ENCODE measurements around the gene TPSB2.

Gene TPSB2

DNA sequence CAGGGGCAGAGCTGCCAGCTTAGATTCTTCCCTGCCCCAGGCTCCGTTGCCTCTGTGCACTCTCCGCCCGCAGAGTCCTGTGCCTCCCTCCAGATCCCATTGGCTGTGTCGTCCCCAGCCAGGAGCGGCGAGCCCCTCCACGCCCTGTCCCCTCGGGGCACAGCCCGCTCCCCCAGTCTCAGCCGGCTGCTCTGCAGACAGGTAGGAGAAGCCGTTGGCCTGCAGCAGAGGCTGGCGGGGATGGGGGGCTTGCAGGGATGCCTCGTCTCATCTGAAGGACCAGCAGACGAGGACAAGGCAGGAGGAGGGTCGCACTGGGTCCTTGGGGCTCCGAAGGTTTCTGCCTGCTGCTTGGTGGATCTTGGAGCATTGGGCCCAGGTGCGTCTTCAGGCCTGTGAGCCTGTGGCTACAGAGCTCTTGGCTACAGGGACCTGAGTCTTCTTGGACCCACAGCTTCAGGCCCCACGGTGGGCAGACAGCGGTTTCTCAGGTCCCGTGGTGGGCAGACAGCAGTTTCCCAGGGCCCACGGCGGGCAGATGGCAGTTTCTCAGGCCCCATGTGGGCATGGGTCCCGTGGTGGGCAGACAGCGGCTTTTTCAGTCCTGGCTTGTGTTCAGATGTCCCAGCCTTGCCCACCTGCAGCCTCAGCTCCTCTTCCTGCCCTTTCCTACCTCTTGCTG is 10.9 kb downstream of the TPSB2 start:
- DNase-seq (ENCODE audit: low read depth): no peak

DNA sequence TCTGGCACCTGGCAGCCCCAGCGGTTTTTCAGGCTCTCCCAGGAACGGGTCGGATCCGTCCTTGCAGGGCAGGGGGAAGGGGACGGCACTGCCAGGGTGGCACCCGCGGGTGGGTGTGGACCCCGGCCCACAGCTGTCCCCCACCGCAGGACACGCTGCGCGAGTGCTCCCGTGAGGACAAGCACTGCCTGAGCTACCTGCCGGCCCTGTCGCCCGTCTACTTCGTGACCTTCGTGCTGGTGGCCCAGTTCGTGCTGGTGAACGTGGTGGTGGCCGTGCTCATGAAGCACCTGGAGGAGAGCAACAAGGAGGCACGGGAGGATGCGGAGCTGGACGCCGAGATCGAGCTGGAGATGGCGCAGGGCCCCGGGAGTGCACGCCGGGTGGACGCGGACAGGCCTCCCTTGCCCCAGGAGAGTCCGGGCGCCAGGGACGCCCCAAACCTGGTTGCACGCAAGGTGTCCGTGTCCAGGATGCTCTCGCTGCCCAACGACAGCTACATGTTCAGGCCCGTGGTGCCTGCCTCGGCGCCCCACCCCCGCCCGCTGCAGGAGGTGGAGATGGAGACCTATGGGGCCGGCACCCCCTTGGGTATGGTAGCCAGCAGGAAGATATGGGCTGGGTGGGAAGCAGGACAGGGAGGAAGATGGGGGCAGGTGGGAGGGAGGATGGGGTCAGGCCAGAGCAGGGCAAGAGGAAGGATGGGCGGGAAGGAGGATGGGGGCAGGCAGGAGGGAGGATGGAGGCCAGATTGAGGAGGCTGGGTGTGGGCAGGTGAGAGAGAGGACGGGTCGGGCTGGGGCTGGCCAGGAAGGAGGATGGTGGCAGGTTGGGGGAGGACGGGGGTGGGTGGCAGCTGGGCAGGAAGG is 11.7 kb downstream of the TPSB2 start:
- DNase-seq (ENCODE audit: low read depth): no peak

DNA sequence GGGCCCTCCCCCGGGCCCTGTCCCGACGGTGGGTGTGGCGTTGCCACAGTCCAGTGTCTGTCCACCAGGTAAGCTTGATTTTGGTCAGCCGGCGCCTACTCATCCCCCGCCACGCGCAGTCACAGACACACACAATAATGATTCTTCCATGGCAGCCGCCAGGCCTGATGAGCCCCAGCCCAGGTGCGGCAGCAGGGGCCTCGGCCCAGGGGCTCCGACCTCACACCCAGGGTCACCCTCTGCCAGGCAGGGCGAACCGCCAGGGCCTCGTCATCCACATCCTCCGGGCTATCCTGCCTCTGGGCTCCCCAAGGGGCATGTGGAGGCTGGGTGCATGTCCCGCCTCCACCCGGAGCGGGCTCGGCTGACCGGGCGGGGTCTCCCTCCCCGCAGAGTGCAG is 12.5 kb downstream of the TPSB2 start:
- DNase-seq (ENCODE audit: low read depth): no peak

DNA sequence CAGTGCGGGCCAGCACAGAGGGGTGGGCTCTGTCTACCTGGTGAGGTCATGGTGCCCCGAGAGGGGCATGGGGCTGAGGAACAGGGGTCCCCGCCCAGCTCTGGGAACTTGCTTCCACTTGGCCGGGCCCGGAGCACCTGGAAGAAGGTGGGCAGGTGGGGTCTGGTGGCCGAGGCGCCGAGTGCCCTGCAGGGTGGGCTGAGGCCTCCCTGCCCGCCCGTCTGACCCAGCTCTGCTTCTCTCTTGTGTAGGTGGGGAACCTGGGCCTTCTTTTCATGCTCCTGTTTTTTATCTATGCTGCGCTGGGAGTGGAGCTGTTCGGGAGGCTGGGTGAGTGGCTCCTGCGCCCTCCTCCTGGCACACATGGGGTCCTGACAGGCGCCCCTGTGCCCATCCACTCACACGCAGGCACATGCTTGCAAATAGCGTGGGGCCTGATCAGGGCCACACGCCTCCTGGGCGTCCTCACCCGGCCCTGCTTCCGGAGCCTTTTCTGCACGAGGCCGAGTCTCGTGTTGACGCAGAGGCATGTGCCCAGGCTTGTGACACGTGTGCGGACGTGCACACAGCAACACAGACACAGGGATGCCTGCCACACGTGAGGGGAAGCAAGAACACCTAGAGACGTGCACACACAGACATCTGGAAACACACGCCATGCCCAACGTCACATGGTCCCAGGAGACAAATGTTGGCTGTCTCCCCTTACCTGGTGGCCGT is 13.1 kb downstream of the TPSB2 start:
- DNase-seq (ENCODE audit: low read depth): no peak

DNA sequence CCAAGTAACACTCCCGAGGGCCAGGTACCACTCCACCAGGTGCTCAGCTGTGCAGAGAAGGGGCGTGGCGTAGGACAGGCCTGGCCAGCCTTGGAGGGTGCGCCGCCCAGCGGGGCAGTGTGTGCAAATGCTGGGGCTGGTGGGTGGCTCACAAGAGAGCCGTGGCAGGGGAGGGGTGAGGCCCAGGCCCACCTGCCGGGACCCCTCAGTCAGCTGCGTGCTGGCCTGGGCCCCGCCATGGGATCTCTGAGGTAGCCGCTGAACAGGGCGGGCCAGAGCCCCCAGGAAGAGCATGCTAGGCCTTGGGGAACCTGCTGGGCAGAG is 13.7 kb downstream of the TPSB2 start:
- no peak for DNase-seq (ENCODE audit: low read depth)

DNA sequence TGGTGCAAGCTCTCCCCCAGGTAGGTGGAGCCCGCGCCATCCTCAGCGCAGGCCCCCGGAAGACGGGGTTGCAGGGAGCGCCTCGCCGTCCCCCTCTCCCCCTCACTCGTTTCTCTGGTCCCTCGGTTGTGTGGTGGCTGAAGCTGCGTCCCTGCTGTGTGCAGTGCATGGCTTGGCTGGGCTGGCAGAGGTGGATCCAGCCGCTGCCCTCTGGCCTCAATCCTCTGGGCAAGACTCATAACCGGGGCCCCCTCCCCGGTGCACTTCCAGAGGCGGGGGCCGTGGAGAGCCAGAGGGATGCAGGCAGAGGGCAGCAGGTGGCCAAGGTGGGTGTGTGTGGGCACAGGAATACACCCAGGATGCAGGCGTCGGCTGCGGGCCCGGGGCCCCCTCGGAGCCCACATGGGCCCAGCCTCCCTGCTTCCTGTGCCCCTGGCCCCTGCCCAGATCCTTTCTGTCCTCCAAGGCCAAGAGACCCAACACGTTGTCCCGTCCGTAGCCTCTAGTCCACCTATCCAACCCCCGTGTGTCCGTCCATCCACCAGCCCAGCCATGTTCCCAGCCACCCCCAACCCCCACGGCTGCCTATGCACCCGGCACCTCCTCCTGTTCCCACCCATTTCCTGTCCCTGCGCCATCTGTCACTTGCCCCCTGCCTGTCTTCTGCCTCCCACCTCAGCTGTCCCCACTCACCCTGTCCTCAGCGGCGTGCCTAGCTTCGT is 14.2 kb downstream of the TPSB2 start:
- no peak for DNase-seq (ENCODE audit: low read depth)

DNA sequence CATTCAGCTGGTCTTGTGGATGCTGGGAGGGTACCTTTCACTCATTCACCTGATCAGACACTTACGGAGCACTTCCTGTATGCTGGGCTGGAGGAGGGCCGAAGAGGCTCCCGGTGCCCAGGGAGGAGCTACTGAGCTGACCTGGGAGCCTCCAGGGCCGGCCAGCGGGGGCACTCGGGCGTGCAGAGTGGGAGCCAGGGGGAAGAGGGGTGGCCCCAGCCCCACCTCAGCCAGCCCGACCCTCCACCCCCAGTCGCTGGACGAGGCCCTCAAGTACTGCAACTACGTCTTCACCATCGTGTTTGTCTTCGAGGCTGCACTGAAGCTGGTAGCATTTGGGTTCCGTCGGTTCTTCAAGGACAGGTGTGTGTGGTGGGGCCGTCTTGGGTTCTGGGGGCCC is 15.3 kb downstream of the TPSB2 start:
- no peak for DNase-seq (ENCODE audit: low read depth)

DNA sequence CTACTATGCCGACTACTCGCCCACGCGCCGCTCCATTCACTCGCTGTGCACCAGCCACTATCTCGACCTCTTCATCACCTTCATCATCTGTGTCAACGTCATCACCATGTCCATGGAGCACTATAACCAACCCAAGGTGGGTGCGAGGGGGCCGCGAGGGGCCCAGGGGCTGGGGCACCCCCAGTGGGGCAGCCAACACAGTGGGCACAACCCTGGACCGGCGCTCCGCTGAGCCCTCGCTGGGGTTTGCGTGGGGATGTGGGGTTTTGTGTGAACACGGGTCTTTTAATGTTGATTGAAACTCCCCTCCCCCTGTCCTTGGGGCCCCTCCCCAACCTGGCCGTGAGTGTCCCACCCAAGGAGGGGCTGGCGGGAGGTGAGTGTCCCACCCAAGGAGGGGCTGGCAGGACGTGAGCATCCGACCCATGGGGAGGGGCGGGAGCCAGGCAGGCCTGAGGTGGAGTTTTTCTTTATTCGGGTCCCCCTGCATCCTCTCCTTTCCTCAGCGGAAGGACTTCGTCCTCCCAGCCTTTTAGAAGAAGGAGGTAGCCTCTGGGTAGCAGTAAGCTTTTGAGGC is 16.1 kb downstream of the TPSB2 start:
- no peak for DNase-seq (ENCODE audit: low read depth)

DNA sequence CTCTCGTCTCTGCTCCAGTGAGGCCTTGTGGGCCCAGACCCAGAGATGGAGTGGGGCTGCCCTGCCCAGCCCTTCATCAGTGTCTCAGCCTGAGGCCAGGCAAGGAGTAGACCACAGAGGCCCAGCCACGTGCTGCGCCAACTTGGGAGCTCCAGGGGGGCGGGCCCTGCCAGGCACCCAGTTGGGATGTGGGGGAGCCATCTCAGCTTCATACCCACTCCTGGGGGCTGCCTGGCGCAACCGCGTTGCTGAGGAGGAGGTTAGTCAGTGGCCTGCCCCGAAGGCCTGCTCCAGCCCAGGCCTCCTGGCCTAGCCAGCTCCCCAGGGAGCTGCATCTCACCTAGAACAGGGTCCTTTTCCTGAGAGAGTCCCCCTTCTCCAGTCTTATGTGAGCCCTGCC is 16.8 kb downstream of the TPSB2 start:
- no peak for DNase-seq (ENCODE audit: low read depth)

DNA sequence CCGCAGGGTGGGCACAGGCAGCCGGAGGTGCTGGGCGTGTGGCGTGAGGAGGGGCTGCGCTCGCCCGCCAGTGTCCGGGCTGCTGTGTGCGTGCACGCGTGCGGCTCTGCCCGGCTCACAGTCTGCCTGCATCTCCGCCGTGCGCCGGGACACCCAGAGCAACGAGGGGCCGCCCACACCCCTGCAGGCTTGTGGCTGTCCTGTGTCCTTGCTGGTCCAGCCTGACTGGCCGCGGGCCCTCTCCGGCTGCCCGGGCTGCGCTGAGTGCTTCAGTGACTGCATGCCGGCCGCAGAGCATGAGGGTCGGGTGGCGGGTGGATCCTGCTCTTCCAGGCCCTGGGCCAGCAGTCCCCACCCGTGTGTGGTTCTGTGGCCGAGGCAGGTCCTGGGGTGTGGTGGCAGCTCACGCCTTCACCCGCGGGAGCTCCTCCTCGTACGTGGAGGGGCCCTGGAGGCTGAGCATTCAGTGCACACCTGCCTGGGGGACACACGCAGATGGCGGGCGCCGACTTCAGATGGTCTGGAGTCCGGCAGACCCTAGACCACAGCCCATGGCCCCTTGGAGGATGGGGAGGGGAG is 17.3 kb downstream of the TPSB2 start:
- DNase-seq (ENCODE audit: low read depth): no peak

DNA sequence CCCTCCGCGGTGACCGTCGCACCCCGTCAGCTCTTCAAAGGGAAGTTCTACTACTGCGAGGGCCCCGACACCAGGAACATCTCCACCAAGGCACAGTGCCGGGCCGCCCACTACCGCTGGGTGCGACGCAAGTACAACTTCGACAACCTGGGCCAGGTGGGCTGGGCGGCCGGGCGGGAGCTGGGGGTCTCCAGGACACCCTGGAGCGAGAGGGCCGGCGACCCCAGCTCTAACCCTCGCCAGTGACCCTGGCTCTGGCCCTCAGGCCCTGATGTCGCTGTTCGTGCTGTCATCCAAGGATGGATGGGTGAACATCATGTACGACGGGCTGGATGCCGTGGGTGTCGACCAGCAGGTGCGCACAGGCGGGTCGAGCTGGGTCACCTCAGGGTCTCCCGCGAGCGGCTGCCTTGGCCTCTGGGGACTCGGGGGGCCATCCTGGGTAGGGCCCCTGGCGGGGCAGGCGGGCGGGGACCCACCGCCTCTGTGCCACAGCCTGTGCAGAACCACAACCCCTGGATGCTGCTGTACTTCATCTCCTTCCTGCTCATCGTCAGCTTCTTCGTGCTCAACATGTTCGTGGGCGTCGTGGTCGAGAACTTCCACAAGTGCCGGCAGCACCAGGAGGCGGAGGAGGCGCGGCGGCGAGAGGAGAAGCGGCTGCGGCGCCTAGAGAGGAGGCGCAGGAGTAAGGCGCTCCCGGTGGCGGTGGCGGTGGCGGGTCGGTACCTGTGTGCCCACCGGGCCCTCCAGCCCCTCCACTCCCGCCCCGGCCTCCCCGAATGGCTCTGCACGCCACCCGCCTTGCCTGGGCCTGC is 18.3 kb downstream of the TPSB2 start:
- DNase-seq (ENCODE audit: low read depth): no peak

DNA sequence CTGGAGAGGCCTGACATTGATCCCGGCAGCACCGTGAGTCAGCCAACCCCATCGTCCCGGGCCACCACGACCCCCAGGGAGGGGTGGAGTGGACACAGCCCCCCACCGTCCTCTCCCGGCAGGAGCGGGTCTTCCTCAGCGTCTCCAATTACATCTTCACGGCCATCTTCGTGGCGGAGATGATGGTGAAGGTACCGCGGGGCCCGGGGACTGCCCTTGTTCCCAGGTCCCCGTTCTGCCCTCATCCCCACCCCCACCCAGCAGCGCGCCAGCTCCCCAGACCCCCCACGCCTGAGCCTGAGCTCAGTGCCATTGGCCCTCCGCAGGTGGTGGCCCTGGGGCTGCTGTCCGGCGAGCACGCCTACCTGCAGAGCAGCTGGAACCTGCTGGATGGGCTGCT is 19.5 kb downstream of the TPSB2 start:
- no peak for DNase-seq (ENCODE audit: low read depth)

DNA sequence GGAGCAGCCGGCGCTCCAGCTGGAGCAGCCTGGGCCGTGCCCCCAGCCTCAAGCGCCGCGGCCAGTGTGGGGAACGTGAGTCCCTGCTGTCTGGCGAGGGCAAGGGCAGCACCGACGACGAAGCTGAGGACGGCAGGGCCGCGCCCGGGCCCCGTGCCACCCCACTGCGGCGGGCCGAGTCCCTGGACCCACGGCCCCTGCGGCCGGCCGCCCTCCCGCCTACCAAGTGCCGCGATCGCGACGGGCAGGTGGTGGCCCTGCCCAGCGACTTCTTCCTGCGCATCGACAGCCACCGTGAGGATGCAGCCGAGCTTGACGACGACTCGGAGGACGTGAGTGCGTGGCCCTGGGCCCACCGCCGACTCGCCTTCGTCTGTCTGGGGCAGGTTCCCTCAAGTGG is 20.9 kb downstream of the TPSB2 start:
- DNase-seq (ENCODE audit: low read depth): no peak

DNA sequence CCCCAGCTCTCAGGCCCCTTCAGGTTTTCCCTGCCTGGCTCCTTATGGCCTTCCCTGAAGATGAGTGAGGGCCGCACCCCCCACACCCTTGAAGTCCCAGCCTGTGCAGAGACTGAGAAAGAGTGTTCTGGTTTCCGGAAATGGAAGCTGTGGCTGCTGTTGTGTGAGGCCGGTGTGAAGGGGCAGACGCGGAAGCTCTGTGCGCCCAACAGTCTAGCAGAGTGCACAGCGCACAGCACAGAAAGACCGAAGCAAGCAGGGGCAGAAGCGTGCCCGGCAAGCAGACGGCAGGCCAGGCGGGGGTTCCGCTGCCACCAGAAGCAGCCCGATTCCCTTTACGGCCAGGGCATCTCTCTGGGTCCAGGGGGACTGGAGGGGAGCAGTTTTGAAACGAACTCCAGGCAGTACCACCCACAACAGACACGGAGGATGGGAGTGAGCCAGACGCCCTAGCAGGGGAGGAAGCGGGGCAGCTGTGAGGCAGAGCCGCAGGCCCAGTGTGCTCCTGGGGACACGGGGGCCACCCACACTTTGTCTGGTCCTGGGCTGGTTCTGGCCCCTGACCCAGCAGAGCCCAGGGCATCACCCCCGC is 21.6 kb downstream of the TPSB2 start:
- peak; percentile 54 for DNase-seq (ENCODE audit: low read depth)

DNA sequence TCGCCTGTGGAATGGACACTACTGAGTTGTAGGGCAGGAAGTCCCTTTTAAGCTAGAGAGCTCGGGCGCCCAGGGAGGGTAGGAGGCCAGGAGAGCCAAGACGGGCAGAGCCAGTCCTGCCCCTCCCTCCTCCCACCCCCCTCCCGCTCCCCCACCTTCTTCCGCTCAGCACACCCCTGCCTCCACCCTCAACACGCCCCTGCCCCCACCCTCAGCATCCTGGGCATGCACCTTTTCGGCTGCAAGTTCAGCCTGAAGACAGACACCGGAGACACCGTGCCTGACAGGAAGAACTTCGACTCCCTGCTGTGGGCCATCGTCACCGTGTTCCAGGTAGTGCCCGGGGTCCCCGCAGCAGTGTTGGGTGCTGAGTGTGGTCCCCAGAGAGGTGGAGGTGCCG is 23.2 kb downstream of the TPSB2 start:
- DNase-seq (ENCODE audit: low read depth): no peak

DNA sequence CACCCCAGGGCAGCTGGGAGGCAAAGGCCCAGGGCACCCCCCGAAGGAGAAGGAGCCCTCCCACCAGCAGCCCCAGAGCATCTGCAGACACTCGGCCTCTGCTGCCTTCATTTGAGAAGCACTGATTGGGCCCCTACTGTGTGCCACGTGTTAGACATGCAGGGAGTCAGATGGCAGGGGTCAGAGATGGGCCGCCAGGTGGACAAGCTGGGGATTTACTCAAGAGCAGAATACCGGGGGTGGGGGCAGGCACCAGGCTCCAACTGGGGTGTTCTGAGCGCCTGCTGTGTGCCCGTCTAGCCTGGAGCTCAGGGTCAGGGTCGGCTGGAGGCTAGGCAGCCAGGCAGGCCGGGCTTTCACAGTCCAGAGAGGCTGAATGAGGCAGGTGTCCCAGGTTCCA is 23.7 kb downstream of the TPSB2 start:
- no peak for DNase-seq (ENCODE audit: low read depth)

DNA sequence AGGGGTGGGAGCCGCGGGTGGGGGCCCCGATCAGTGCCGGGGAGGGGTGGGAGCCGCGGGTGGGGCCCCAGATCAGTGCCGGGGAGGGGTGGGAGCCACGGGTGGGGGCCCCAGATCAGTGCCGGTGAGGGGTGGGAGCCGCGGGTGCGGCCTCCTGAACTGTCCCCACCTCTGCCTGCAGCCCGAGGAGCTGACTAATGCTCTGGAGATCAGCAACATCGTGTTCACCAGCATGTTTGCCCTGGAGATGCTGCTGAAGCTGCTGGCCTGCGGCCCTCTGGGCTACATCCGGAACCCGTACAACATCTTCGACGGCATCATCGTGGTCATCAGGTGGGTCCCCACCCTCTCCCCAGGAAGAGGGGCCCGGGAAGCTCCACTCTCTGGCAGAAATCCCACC is 25.1 kb downstream of the TPSB2 start:
- no peak for DNase-seq (ENCODE audit: low read depth)

DNA sequence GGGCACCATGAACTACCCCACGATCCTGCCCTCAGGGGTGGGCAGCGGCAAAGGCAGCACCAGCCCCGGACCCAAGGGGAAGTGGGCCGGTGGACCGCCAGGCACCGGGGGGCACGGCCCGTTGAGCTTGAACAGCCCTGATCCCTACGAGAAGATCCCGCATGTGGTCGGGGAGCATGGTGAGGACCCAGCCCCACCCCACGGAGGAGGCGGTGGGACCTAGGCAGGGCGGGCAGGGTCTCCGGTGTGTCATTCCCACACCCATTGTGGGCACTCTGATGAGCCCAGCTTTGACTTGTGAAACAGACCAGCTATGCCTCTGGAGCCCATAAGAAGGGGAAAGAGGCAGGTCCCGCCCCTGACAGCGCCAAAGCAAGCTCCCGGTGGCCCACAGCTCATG is 27.7 kb downstream of the TPSB2 start:
- DNase-seq (ENCODE audit: low read depth): no peak

DNA sequence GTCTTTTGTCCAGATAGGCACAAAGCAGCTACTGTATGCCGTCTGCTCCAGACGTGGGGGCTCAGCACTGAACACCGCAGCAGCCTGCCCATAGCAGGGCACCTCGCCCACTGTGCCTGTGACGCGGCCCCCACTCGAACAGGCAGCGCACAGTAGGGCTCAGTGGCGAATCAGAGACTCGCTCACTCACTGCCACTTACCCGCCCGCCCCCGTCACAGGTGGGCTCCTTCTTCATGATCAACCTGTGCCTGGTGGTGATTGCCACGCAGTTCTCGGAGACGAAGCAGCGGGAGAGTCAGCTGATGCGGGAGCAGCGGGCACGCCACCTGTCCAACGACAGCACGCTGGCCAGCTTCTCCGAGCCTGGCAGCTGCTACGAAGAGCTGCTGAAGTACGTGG is 28.5 kb downstream of the TPSB2 start:
- no peak for DNase-seq (ENCODE audit: low read depth)

DNA sequence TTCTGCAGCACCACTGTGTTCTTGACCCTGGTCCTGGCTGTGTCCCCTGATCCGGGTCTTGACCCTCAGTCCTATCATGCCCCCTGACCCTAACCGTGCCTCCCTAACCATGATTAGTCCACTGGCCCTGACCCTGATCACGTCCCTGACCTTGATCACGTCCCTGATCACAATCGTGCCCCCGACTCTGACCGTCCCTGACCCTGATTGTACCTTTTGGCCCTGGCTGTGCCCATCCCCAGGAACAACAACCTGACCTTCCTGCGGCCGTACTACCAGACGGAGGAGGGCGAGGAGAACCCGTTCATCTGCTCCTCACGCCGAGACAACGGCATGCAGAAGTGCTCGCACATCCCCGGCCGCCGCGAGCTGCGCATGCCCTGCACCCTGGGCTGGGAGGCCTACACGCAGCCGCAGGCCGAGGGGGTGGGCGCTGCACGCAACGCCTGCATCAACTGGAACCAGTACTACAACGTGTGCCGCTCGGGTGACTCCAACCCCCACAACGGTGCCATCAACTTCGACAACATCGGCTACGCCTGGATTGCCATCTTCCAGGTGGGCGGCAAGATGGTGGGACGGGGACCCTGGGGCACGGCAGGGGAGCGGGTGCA is 29.9 kb downstream of the TPSB2 start:
- no peak for DNase-seq (ENCODE audit: low read depth)
